A673 (cell line): ENCODE measurements around the gene TTYH3. TPM values are rescaled to one million over a fixed set of nuclear protein-coding genes. Genes with fewer than 3 reads are reported as not detected.

Source experiments
- BruUV-seq: library from RNA; stranded (reverse); fragments of 400-500 nt; replicated peaks from 2 replicates; lab custom pipeline; 2021; lab: Mats Ljungman, UMichigan
- CTCF ChIA-PET: fragments of 300-600 bp; sonication (Branson Sonifier 250); formaldehyde crosslinking; loops from one replicate; lab custom pipeline; 2022; ENCODE audit warnings: antibody characterized with exemption; lab: Charles Lee
- POLR2A ChIA-PET: fragments of 300-600 bp; sonication (Branson Sonifier 250); formaldehyde crosslinking; loops from one replicate; lab custom pipeline; 2022; ENCODE audit warnings: antibody characterized with exemption; ENCODE audit not compliant: low non-redundant PET; lab: Charles Lee
- DNase-seq: peaks from one replicate; pipeline ENCODE4 v3.0.0-alpha.2; 2015; ENCODE audit warnings: low spot score
- H3K27ac ChIP-seq: fragments of 200-600 bp; sonication (generic); 2 replicates; pipeline ENCODE4 v1.5.1; 2016; ENCODE audit warnings: mixed run types, low read depth, mild to moderate bottlenecking, mixed read lengths, antibody characterized with exemption, low read length; ENCODE audit not compliant: poor library complexity, severe bottlenecking
- H3K27me3 ChIP-seq: fragments of 200-600 bp; sonication (generic); replicated peaks from 2 replicates; pipeline ENCODE4 v1.6.1; 2017; ENCODE audit warnings: mixed run types, low read depth, mild to moderate bottlenecking, mixed read lengths, antibody characterized with exemption, low read length; ENCODE audit not compliant: insufficient read depth, poor library complexity
- H3K36me3 ChIP-seq: fragments of 200-600 bp; sonication (generic); 2 replicates; pipeline ENCODE4 v1.6.1; 2016; ENCODE audit warnings: mixed run types, mild to moderate bottlenecking, mixed read lengths, antibody characterized with exemption, low read length; ENCODE audit not compliant: insufficient read depth, poor library complexity, severe bottlenecking
- H3K4me1 ChIP-seq: fragments of 200-600 bp; sonication (generic); 2 replicates; pipeline ENCODE4 v1.6.1; 2017; ENCODE audit warnings: mixed run types, mild to moderate bottlenecking, mixed read lengths, antibody characterized with exemption, low read length; ENCODE audit not compliant: insufficient read depth, poor library complexity, severe bottlenecking
- H3K4me3 ChIP-seq: fragments of 200-600 bp; sonication (generic); 2 replicates; pipeline ENCODE4 v1.5.1; 2016; ENCODE audit warnings: low read depth, mixed run types, mild to moderate bottlenecking, mixed read lengths, low read length; ENCODE audit not compliant: poor library complexity, severe bottlenecking
- H3K9me3 ChIP-seq: fragments of 200-600 bp; sonication (generic); 2 replicates; pipeline ENCODE4 v1.6.1; 2016; ENCODE audit warnings: mixed run types, low read depth, mild to moderate bottlenecking, mixed read lengths, antibody characterized with exemption, low read length; ENCODE audit not compliant: poor library complexity, severe bottlenecking
- EZH2 ChIP-seq: fragments of 200-600 bp; sonication (generic); IDR thresholded peaks from 2 replicates; pipeline ENCODE4 v1.6.1; 2017; ENCODE audit warnings: borderline replicate concordance, low read depth, mild to moderate bottlenecking, mixed read lengths, antibody characterized with exemption, low read length; ENCODE audit not compliant: poor library complexity, severe bottlenecking
- intact Hi-C: fragments of 100-400 bp; cut with micrococcal nuclease; formaldehyde crosslinking; loops from one replicate; pipeline ENCODE4 v1.10.0; 2022; ENCODE audit not compliant: unreplicated experiment
- total RNA-seq: library from RNA; stranded (reverse); gene quantifications from 2 replicates; pipeline ENCODE4 v1.2.3, GENCODE V29; 2021
- TF ChIP-seq, protein P1 (sequence below): fragments of 300-800, 200-600 bp; sonication (generic); conservative IDR thresholded peaks from 2 replicates; pipeline ENCODE4 v1.5.1; 2017; ENCODE audit warnings: low read depth, mild to moderate bottlenecking, antibody characterized with exemption, low read length, moderate library complexity, mixed read lengths

The TTYH3 gene
- total RNA-seq, 1 experiment from 2014 or later = 248 TPM

DNA sequence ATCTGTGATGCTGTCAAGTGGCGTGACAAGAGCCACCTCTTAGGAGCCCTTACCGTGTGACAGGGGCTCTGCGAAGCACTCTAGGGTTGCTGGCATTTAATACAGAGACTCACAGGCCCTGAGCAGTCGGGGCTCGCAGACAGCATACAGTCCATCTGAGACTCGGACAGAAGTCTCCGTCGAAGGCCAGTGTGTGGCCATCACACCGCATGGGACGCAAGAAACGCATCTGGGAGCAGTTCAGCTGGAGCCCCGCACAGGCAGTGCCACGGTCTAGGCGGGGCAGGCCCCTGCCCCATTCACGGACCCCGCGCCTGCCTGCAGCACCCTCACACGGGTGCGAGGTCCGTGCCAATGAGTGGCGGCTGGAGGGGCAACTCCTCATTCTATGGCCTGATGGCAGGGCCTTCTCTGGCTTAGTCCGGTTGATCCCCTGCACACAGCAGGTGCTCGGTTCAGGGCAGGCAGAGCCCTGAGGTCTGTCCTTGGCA lies 39.4 kb upstream of the TTYH3 start:
- Histone ChIP-seq H3K9me3 (no peaks in the 10 kb centered on the region), H3K4me1 (no peaks in the 10 kb centered on the region), H3K27me3 (no peaks in the 10 kb centered on the region), H3K4me3 (no peak overlapping the region), H3K27ac (no peak overlapping the region), H3K36me3 (peaks cover 21% of the 10 kb centered on the region)
- intact Hi-C loops = no loop called here
- ChIA-PET POLR2A (no interaction called here), CTCF (no interaction called here)
- no peak for DNase-seq
- no peak for TF ChIP-seq EZH2
- TF ChIP-seq, protein P1, sequence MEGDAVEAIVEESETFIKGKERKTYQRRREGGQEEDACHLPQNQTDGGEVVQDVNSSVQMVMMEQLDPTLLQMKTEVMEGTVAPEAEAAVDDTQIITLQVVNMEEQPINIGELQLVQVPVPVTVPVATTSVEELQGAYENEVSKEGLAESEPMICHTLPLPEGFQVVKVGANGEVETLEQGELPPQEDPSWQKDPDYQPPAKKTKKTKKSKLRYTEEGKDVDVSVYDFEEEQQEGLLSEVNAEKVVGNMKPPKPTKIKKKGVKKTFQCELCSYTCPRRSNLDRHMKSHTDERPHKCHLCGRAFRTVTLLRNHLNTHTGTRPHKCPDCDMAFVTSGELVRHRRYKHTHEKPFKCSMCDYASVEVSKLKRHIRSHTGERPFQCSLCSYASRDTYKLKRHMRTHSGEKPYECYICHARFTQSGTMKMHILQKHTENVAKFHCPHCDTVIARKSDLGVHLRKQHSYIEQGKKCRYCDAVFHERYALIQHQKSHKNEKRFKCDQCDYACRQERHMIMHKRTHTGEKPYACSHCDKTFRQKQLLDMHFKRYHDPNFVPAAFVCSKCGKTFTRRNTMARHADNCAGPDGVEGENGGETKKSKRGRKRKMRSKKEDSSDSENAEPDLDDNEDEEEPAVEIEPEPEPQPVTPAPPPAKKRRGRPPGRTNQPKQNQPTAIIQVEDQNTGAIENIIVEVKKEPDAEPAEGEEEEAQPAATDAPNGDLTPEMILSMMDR = no peak
- no TSS peak for BruUV-seq

DNA sequence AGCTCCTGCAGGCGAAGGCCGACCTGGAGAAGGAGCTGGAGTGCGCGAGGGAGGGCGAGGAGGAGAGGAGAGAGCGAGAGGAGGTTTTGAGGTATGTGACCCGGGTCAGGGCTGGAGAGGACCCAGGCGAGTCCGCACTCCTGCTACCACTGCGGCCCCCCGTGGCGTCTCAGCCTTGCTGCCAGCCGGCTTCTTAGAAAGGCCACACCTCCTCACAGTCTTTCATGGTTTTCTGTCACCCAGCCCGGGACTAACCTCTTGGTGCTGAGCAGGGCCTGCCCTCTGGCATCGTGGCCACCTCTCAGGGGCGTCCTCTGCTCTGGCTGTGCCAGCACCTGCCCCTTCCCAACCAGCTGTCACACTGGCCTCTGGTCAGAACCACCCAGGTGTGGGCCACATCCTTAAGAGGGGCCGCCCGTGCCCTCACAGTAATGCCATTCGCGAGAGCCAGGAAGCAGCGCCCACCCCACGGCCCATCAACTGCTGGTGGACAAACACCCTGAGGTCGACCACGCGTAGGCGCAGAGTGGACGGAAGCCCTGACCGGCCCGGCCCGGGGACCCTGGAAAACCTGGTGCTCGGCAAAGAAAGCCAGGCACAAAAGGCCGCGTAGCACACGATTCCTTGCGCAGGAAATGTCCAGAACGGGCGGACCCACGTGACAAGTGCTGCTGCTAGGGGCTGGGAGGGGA lies 38.6 kb upstream of the TTYH3 start:
- ChIA-PET POLR2A (no interaction called here), CTCF (no interaction called here)
- no peak for TF ChIP-seq EZH2
- TF ChIP-seq, protein P1 = no peak
- H3K27ac ChIP-seq = no peak overlapping the region
- no peaks in the 10 kb centered on the region for H3K4me1 ChIP-seq
- BruUV-seq = no TSS peak
- intact Hi-C loops = no loop called here
- H3K4me3 ChIP-seq = no peak overlapping the region
- no peaks in the 10 kb centered on the region for H3K27me3 ChIP-seq
- H3K9me3 ChIP-seq = no peaks in the 10 kb centered on the region
- peaks cover 29% of the 10 kb centered on the region for H3K36me3 ChIP-seq
- no peak for DNase-seq

DNA sequence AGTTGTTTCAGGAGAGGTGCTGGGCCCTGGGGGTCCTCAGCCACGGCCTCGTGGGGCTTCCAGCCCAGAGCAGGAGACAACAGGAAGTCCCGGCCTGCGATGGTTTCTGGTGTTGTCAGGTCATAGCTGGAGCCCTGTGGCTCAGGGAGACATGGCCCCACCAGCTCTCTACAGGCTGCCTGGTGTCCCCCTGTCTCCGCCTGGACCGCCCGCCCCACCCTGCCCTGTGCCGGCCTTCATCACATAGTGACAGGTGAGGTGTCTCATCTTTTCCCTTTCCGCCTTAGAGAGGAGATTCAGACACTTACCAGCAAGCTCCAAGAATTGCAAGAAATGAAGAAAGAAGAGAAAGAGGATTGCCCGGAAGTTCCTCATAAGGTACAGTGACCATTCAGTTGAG lies 37.2 kb upstream of the TTYH3 start:
- Histone ChIP-seq H3K4me1 (no peaks in the 10 kb centered on the region), H3K36me3 (peaks cover 38% of the 10 kb centered on the region), H3K4me3 (no peak overlapping the region), H3K27ac (no peak overlapping the region), H3K9me3 (no peaks in the 10 kb centered on the region), H3K27me3 (no peaks in the 10 kb centered on the region)
- TF ChIP-seq, protein P1 = no peak
- no peak for TF ChIP-seq EZH2
- intact Hi-C loops = no loop called here
- BruUV-seq = no TSS peak
- ChIA-PET POLR2A (no interaction called here), CTCF (interaction anchor here (0.6 kb wide), 1 partner anchor 94 kb away, joined by 4 read pairs; no protein-coding TSS in a partner anchor)
- no peak for DNase-seq
